H9 (cell line): ENCODE results near the gene RAB3GAP2. TPM values are rescaled to one million over a fixed set of nuclear protein-coding genes. Genes with fewer than 3 reads are reported as not detected.

ENCODE experiments used
- DNase-seq: peaks from one replicate; pipeline ENCODE4 v3.0.0-alpha.2; 2017
- H2AFZ ChIP-seq: one replicate; pipeline ENCODE4 v1.6.1; 2013; ENCODE audit warnings: mild to moderate bottlenecking, low read length, control low read depth, moderate library complexity
- H2AK5ac ChIP-seq: 2 replicates; pipeline ENCODE4 v1.6.1; 2013; ENCODE audit warnings: low read length, control low read depth, mixed read lengths; ENCODE audit not compliant: insufficient read length
- H2BK120ac ChIP-seq: one replicate; pipeline ENCODE4 v1.6.1; 2013; ENCODE audit warnings: low read depth, mild to moderate bottlenecking, low read length, control low read depth, inconsistent platforms; ENCODE audit not compliant: poor library complexity, severe bottlenecking
- H2BK12ac ChIP-seq: 2 replicates; pipeline ENCODE4 v1.6.1; 2013; ENCODE audit warnings: low read length, control low read depth, mixed read lengths, low read depth; ENCODE audit not compliant: insufficient read length
- H2BK15ac ChIP-seq: 2 replicates; pipeline ENCODE4 v1.6.1; 2013; ENCODE audit warnings: low read depth, low read length, control low read depth
- H2BK20ac ChIP-seq: one replicate; pipeline ENCODE4 v1.6.1; 2013; ENCODE audit warnings: low read depth, mild to moderate bottlenecking, low read length, control low read depth, inconsistent platforms; ENCODE audit not compliant: poor library complexity, severe bottlenecking
- H2BK5ac ChIP-seq: 2 replicates; pipeline ENCODE4 v1.6.1; 2013; ENCODE audit warnings: low read length, control low read depth, mixed read lengths; ENCODE audit not compliant: insufficient read length
- H3K14ac ChIP-seq: 2 replicates; pipeline ENCODE4 v1.6.1; 2013; ENCODE audit warnings: low read length, control low read depth; ENCODE audit not compliant: insufficient read depth
- H3K18ac ChIP-seq: 2 replicates; pipeline ENCODE4 v1.6.1; 2013; ENCODE audit warnings: low read depth, mild to moderate bottlenecking, mixed read lengths, low read length, control low read depth; ENCODE audit not compliant: insufficient read length
- H3K23ac ChIP-seq: 2 replicates; pipeline ENCODE4 v1.6.1; 2013; ENCODE audit warnings: low read length, control low read depth, mixed read lengths, low read depth; ENCODE audit not compliant: insufficient read length
- H3K23me2 ChIP-seq: 2 replicates; pipeline ENCODE4 v1.6.1; 2013; ENCODE audit warnings: low read depth, mild to moderate bottlenecking, mixed read lengths, low read length, control low read depth; ENCODE audit not compliant: insufficient read length, poor library complexity, severe bottlenecking
- H3K27ac ChIP-seq: 2 replicates; pipeline ENCODE4 v1.5.1; 2013; ENCODE audit warnings: low read length, control low read depth, mixed read lengths, low read depth; ENCODE audit not compliant: insufficient read length
- H3K27me3 ChIP-seq: 2 replicates; pipeline ENCODE4 v1.6.1; 2013; ENCODE audit warnings: low read length, control low read depth, inconsistent platforms; ENCODE audit not compliant: insufficient read depth
- H3K4ac ChIP-seq: 2 replicates; pipeline ENCODE4 v1.6.1; 2013; ENCODE audit warnings: low read depth, mild to moderate bottlenecking, control low read depth, inconsistent platforms, low read length, moderate library complexity
- H3K4me1 ChIP-seq: 2 replicates; pipeline ENCODE4 v1.6.1; 2013; ENCODE audit warnings: low read length, control low read depth, inconsistent platforms; ENCODE audit not compliant: insufficient read depth
- H3K4me2 ChIP-seq: 2 replicates; pipeline ENCODE4 v1.6.1; 2013; ENCODE audit warnings: low read length, control low read depth, mixed read lengths; ENCODE audit not compliant: insufficient read length, insufficient read depth
- H3K56ac ChIP-seq: 2 replicates; pipeline ENCODE4 v1.6.1; 2013; ENCODE audit warnings: low read depth, mild to moderate bottlenecking, mixed read lengths, low read length, control low read depth; ENCODE audit not compliant: insufficient read length
- H3K79me1 ChIP-seq: 2 replicates; pipeline ENCODE4 v1.6.1; 2013; ENCODE audit warnings: low read depth, mild to moderate bottlenecking, moderate library complexity, low read length, control low read depth, inconsistent platforms; ENCODE audit not compliant: insufficient read depth, poor library complexity, severe bottlenecking
- H3K79me2 ChIP-seq: 2 replicates; pipeline ENCODE4 v1.6.1; 2013; ENCODE audit warnings: low read length, control low read depth, inconsistent platforms; ENCODE audit not compliant: insufficient read depth
- H3K9ac ChIP-seq: 2 replicates; pipeline ENCODE4 v1.6.1; 2013; ENCODE audit warnings: low read length, control low read depth, mixed read lengths; ENCODE audit not compliant: insufficient read length; ENCODE audit errors: extremely low read depth
- H3K9me3 ChIP-seq: one replicate; pipeline ENCODE4 v1.6.1; 2013; ENCODE audit warnings: low read depth, low read length, inconsistent platforms; ENCODE audit not compliant: control insufficient read depth
- H3T11ph ChIP-seq: one replicate; pipeline ENCODE4 v1.6.1; 2013; ENCODE audit warnings: mild to moderate bottlenecking, low read length, control low read depth, inconsistent platforms
- H4K20me1 ChIP-seq: one replicate; pipeline ENCODE4 v1.6.1; 2013; ENCODE audit not compliant: control insufficient read depth, insufficient read length, insufficient read depth
- H4K5ac ChIP-seq: 2 replicates; pipeline ENCODE4 v1.6.1; 2013; ENCODE audit warnings: low read depth, mild to moderate bottlenecking, mixed read lengths, low read length, control low read depth; ENCODE audit not compliant: insufficient read length
- H4K8ac ChIP-seq: replicated peaks from 2 replicates; pipeline ENCODE4 v1.6.1; 2013; ENCODE audit warnings: low read length, control low read depth, mixed read lengths, low read depth; ENCODE audit not compliant: insufficient read length
- H4K91ac ChIP-seq: 2 replicates; pipeline ENCODE4 v1.6.1; 2013; ENCODE audit warnings: low read depth, mild to moderate bottlenecking, moderate library complexity, mixed read lengths, low read length, control low read depth; ENCODE audit not compliant: insufficient read length
- H3K27ac Mint-ChIP-seq, 3 experiments: 2 replicates in 2 of 3; 3 replicates in 1 of 3; pipeline ENCODE4 v1.8.0; 2020 to 2021; ENCODE audit warnings: mixed read lengths in 3 of 3, mild to moderate bottlenecking in 1 of 3, moderate library complexity in 1 of 3
- H3K27me3 Mint-ChIP-seq: 2 replicates; pipeline ENCODE4 v1.8.0; 2021; ENCODE audit warnings: low read depth, mild to moderate bottlenecking, moderate library complexity, mixed read lengths
- H3K36me3 Mint-ChIP-seq, 3 experiments: 2 replicates in 2 of 3; 3 replicates in 1 of 3; pipeline ENCODE4 v1.8.0; 2020 to 2021; ENCODE audit warnings: low read depth in 3 of 3, mixed read lengths in 3 of 3; ENCODE audit not compliant: insufficient read depth in 1 of 3
- H3K4me1 Mint-ChIP-seq, 2 experiments: 2 replicates each; pipeline ENCODE4 v1.8.0; 2020; ENCODE audit warnings: mixed read lengths in 2 of 2
- H3K4me3 Mint-ChIP-seq, 2 experiments: 2 replicates in 1 of 2; 3 replicates in 1 of 2; pipeline ENCODE4 v1.8.0; 2020 to 2021; ENCODE audit warnings: mild to moderate bottlenecking in 2 of 2, mixed read lengths in 2 of 2, moderate library complexity in 1 of 2
- H3K9me3 Mint-ChIP-seq, 2 experiments: 2 replicates in 1 of 2; 3 replicates in 1 of 2; pipeline ENCODE4 v1.8.0; 2020; ENCODE audit warnings: mild to moderate bottlenecking in 2 of 2, mixed read lengths in 2 of 2, moderate library complexity in 1 of 2
- CTCF ChIP-seq: fragments of 200-600 bp; sonication (generic); conservative IDR thresholded peaks from 3 replicates; pipeline ENCODE4 v1.8.0; 2021; ENCODE audit warnings: antibody characterized with exemption, mild to moderate bottlenecking
- whole genome bisulfite sequencing: extraction: QIAGEN DNeasy Blood & Tissue Kit; methylation state at CpG from one replicate; pipeline ENCODE4 v1.1.7; 2013; ENCODE audit warnings: missing lambda C conversion rate, low lambda C conversion rate, mixed read lengths; ENCODE audit not compliant: insufficient read length; ENCODE audit errors: extremely low coverage; 5-methylcytosine and 5-hydroxymethylcytosine counted together
- total RNA-seq: library from RNA; stranded (reverse); gene quantifications from 2 replicates; pipeline ENCODE4 v1.2.1, GENCODE V29; 2021

The RAB3GAP2 gene
- total RNA-seq, 1 experiment from 2014 or later = 48.3 TPM

GRCh38 chr1:220224033-220224432 lies 48.2 kb downstream of the RAB3GAP2 start:
- Histone ChIP-seq H3K9ac (no peak overlapping the region), H3K23me2 (no peaks in the 10 kb centered on the region), H3K4me1 (no peaks in the 10 kb centered on the region; the same call in 1 of the 2 replicates), H3K4ac (no peak overlapping the region), H2BK20ac (no peak overlapping the region), H2BK12ac (no peak overlapping the region), H3K9me3 (no peaks in the 10 kb centered on the region), H3K27me3 (no peaks in the 10 kb centered on the region), H2BK120ac (no peak overlapping the region), H2BK5ac (no peak overlapping the region), H3T11ph (no peak overlapping the region), H2AK5ac (no peak overlapping the region), H4K20me1 (no peaks in the 10 kb centered on the region), H3K23ac (no peak overlapping the region), H4K91ac (no peak overlapping the region), H3K27ac (no peak overlapping the region), H3K14ac (no peak overlapping the region), H3K4me2 (no peak overlapping the region), H4K5ac (no peak overlapping the region), H2AFZ (no peak overlapping the region), H4K8ac (no peak overlapping the region), H2BK15ac (no peak overlapping the region), H3K79me2 (peaks cover 3% of the 10 kb centered on the region; the same call in 1 of the 2 replicates), H3K18ac (no peak overlapping the region), H3K79me1 (peaks cover 6% of the 10 kb centered on the region), H3K56ac (no peak overlapping the region)
- DNase-seq = no peak
- TF ChIP-seq CTCF = no peak
- H3K27ac Mint-ChIP-seq = no peak overlapping the region; a peak in 1 of 7 replicates
- no CpG with 5 or more reads among the region's 2 CpGs for WGBS
- peaks cover 51 to 53% of the 10 kb centered on the region in 2 experiments for H3K4me1 Mint-ChIP-seq
- no peak overlapping the region for H3K4me3 Mint-ChIP-seq
- peaks cover 4 to 9% (median 8%) of the 10 kb centered on the region in 3 experiments; a peak in 5 of 7 replicates for H3K36me3 Mint-ChIP-seq
- no peaks in the 10 kb centered on the region for H3K27me3 Mint-ChIP-seq
- H3K9me3 Mint-ChIP-seq = no peaks in the 10 kb centered on the region
